HUES48 (cell line): ENCODE results near the gene MAML3.

Source experiments
- H3K27ac ChIP-seq: one replicate; pipeline ENCODE4 v1.7.0; 2013; ENCODE audit warnings: low read depth, low read length, inconsistent platforms
- H3K27me3 ChIP-seq: 2 replicates; pipeline ENCODE4 v1.6.1; 2013; ENCODE audit warnings: mild to moderate bottlenecking, low read length; ENCODE audit not compliant: control insufficient read depth, insufficient read depth
- H3K36me3 ChIP-seq: 2 replicates; pipeline ENCODE4 v1.6.1; 2013; ENCODE audit warnings: low read length; ENCODE audit not compliant: control insufficient read depth, insufficient read depth
- H3K4me1 ChIP-seq: 2 replicates; pipeline ENCODE4 v1.6.1; 2013; ENCODE audit warnings: mild to moderate bottlenecking, low read length; ENCODE audit not compliant: control insufficient read depth, insufficient read depth
- H3K4me3 ChIP-seq: 2 replicates; pipeline ENCODE4 v1.5.1; 2013; ENCODE audit warnings: mild to moderate bottlenecking, low read depth, low read length
- H3K9ac ChIP-seq: 2 replicates; pipeline ENCODE4 v1.6.1; 2013; ENCODE audit warnings: mild to moderate bottlenecking, low read depth, low read length, moderate library complexity
- H3K9me3 ChIP-seq: 2 replicates; pipeline ENCODE4 v1.6.1; 2013; ENCODE audit warnings: low read length; ENCODE audit not compliant: control insufficient read depth, insufficient read depth

MAML3 gene

DNA sequence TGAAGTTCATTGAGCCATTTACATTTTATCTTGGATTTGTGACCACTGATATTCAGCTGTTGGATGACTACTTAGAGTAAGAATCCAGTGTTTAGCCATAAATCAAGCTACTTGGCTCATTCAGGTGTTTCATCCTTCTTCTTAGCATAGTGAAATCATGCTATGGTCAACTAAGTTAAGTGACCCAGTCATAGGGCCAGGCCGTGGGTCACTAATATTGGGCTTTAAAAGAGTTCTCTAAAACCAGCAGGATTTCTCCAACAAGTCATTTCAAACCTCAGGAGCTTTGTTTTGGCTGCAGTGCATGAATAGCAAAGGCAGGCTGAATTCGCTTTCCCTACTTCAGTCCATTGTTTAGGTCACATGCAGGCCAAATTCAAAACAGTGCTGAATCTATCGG, 181.0 kb downstream of the MAML3 start:
- Histone ChIP-seq H3K27ac (no peak overlapping the region), H3K36me3 (no peaks in the 10 kb centered on the region), H3K9me3 (no peaks in the 10 kb centered on the region), H3K4me1 (peaks cover 3% of the 10 kb centered on the region; the same call in 1 of the 2 replicates), H3K27me3 (peaks cover 90% of the 10 kb centered on the region), H3K9ac (no peak overlapping the region), H3K4me3 (no peak overlapping the region)

DNA sequence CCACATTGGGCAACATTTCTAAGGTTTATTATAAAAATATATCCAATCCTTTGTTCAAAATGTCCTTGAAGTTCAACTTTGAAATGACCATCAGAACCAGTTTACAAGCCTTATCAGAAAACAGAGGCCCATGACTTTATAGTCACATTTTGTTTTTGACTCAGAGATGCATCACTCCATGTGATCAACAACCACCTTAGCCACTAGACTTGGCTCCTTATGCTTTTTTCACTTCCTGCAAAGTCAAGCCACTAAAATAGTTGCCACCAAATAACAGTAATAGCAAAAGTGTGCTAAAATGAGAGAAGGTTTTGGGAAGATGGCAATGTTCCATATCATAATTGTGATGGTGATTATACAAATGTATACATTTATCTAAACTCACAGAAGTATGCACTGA, 181.7 kb downstream of the MAML3 start:
- Histone ChIP-seq H3K27ac (no peak overlapping the region), H3K9ac (no peak overlapping the region), H3K27me3 (peaks cover 91% of the 10 kb centered on the region), H3K4me3 (no peak overlapping the region), H3K36me3 (no peaks in the 10 kb centered on the region), H3K9me3 (no peaks in the 10 kb centered on the region), H3K4me1 (peaks cover 3% of the 10 kb centered on the region; the same call in 1 of the 2 replicates)

DNA sequence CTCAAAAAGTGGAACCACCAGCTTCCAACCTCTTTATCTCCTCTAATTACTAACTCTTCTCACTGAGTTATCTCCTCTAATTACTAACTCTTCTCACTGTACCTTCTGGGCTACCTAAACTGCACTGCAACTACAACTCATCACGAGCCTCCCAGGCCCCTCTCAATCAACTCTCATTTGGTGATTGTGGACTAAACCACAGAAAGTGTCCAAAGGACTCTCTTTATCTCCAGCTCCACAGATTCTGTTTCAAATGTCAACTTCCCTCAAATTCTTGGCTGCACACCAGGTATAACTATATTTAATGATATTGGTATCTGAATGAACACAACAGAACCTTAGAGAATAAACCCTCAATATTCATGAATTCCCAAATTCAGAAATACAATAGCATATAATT, 182.9 kb downstream of the MAML3 start:
- H3K9ac ChIP-seq, result no peak overlapping the region
- no peak overlapping the region for H3K27ac ChIP-seq
- H3K4me3 ChIP-seq, result no peak overlapping the region
- peaks cover 80% of the 10 kb centered on the region for H3K27me3 ChIP-seq
- no peaks in the 10 kb centered on the region for H3K36me3 ChIP-seq
- no peaks in the 10 kb centered on the region for H3K9me3 ChIP-seq
- peaks cover 3% of the 10 kb centered on the region; the same call in 1 of the 2 replicates for H3K4me1 ChIP-seq

DNA sequence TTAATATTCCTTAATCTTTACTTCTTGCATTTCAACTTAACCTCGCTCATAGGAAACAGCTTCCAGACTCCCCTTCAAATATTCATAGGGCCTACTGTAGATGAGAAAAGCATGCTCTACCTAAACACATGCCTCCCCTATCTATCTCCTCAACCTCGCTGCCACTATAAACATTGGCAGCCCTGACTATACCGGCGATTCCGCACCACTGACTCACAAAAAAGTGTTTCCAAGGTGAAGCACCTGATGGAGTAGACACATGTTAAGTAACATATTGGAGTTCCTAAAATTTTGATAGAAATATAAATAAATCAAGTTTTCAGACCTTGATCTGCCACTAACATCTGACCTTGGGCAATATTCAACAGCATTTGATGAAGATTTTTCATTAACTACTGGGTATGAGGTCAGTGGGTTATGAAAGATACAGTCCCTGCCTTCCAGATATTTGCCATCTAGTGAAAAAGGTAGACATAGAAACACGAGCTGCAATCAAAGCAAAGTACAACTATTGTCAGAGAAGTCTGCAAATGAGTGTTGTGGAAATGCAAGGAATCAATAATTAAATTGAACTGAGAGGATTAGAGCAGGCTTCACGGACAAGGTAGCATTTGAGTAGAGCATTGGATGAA, 184.2 kb downstream of the MAML3 start:
- peaks cover 66% of the 10 kb centered on the region for H3K27me3 ChIP-seq
- no peak overlapping the region for H3K9ac ChIP-seq
- no peaks in the 10 kb centered on the region for H3K36me3 ChIP-seq
- no peaks in the 10 kb centered on the region for H3K9me3 ChIP-seq
- H3K4me1 ChIP-seq, result peaks cover 3% of the 10 kb centered on the region; the same call in 1 of the 2 replicates
- no peak overlapping the region for H3K27ac ChIP-seq
- no peak overlapping the region for H3K4me3 ChIP-seq

DNA sequence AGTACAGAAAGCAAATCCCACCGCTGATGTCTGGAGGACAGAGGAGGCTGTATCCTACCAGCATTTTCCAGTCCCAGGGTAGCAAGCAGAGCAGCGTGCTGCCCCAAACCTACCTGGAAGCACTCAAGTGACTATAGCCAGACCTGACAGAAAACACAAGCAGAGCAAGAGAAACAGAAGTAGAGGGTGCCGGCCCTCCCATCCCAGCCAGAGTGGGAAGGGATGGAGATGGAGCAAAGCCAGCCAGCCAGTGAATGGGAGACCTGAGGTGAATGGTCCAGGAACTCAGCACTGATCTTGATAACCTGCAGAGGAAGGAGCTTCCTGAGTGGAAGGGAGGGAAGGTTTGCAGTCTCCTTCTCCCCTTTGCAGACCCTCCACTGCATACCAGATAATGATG, 185.2 kb downstream of the MAML3 start:
- Histone ChIP-seq H3K9me3 (no peaks in the 10 kb centered on the region), H3K9ac (no peak overlapping the region), H3K4me3 (no peak overlapping the region), H3K4me1 (peaks cover 3% of the 10 kb centered on the region; the same call in 1 of the 2 replicates), H3K27me3 (peaks cover 58% of the 10 kb centered on the region), H3K36me3 (no peaks in the 10 kb centered on the region), H3K27ac (no peak overlapping the region)

- Histone ChIP-seq H3K9me3 (no peaks in the 10 kb centered on the region), H3K27ac (no peak overlapping the region), H3K4me1 (no peaks in the 10 kb centered on the region), H3K4me3 (no peak overlapping the region), H3K36me3 (no peaks in the 10 kb centered on the region), H3K27me3 (peaks cover 34% of the 10 kb centered on the region), H3K9ac (no peak overlapping the region)
Observed at GRCh38 chr4:139966383-139966782, 187.6 kb downstream of the MAML3 start.

DNA sequence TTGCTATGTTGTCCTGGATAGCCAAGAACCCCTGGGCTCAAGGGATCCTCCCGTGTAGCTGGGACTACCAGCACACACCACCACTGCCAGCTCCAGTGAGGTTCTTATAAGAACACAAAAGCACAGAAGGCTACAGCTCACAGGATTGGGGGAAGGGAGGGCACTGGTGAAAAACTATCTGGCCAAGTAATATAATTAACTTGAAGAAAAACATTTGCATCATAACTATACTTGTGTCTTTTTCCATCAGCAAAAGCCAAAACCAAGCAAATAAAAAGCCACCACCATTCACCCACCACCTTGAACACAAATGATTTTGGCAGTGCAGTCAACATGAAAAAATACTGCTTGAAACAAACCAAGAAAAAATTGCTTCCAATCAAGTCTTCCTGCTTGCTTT, 188.2 kb downstream of the MAML3 start:
- Histone ChIP-seq H3K27ac (no peak overlapping the region), H3K4me3 (no peak overlapping the region), H3K36me3 (no peaks in the 10 kb centered on the region), H3K4me1 (no peaks in the 10 kb centered on the region), H3K27me3 (peaks cover 28% of the 10 kb centered on the region), H3K9ac (no peak overlapping the region), H3K9me3 (no peaks in the 10 kb centered on the region)

GRCh38 chr4:139963708-139964107, 190.3 kb downstream of the MAML3 start:
- Histone ChIP-seq H3K4me1 (peaks cover 4% of the 10 kb centered on the region; the same call in 1 of the 2 replicates), H3K9ac (no peak overlapping the region)

GRCh38 chr4:139962130-139962684, 191.8 kb downstream of the MAML3 start:
- H3K27me3 ChIP-seq, result no peaks in the 10 kb centered on the region
- no peak overlapping the region for H3K27ac ChIP-seq
- no peak overlapping the region for H3K9ac ChIP-seq

More at GRCh38 chr4:139963708-139964107, 190.3 kb downstream of the MAML3 start:
- Histone ChIP-seq H3K27ac (no peak overlapping the region), H3K4me3 (no peak overlapping the region), H3K27me3 (peaks cover 7% of the 10 kb centered on the region), H3K36me3 (no peaks in the 10 kb centered on the region), H3K9me3 (no peaks in the 10 kb centered on the region)

DNA sequence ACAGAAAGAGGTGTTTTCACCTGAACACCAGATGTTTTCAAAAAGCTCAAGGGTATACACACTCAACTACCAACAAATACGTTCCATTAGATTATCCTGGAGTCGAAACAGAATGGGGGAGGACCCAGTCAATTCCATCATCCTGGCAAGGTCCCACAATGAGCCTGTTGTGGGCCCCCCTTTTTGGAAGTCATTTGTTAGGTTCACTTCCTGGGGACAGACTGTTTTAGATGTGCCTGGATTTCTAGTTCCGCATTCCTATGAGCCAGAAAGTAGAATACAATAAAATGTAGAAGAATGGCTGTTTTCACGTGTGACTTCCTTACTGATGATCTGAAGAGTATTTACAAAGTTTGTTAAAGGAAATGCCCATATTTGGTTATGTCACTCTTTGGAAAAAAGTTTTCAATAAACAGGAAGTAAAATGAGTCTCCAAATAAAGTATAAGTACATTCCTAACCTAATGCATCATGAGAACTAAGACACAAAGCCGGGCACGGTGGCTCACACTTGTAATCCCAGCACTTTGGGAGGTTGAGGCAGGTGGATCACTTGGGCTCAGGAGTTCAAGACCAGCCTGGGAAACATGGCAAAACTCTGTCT, 192.5 kb downstream of the MAML3 start:
- Histone ChIP-seq H3K4me3 (no peak overlapping the region), H3K9me3 (no peaks in the 10 kb centered on the region), H3K9ac (no peak overlapping the region), H3K27me3 (no peaks in the 10 kb centered on the region), H3K36me3 (no peaks in the 10 kb centered on the region), H3K27ac (no peak overlapping the region), H3K4me1 (peaks cover 7% of the 10 kb centered on the region; the same call in 1 of the 2 replicates)

More at GRCh38 chr4:139962130-139962684, 191.8 kb downstream of the MAML3 start:
- peaks cover 7% of the 10 kb centered on the region; the same call in 1 of the 2 replicates for H3K4me1 ChIP-seq
- H3K36me3 ChIP-seq, result no peaks in the 10 kb centered on the region
- no peaks in the 10 kb centered on the region for H3K9me3 ChIP-seq
- H3K4me3 ChIP-seq, result no peak overlapping the region

GRCh38 chr4:139959396-139959795, 194.6 kb downstream of the MAML3 start:
- Histone ChIP-seq H3K36me3 (no peaks in the 10 kb centered on the region), H3K27me3 (no peaks in the 10 kb centered on the region), H3K9ac (no peak overlapping the region), H3K4me3 (no peak overlapping the region), H3K27ac (no peak overlapping the region), H3K9me3 (no peaks in the 10 kb centered on the region), H3K4me1 (peaks cover 14% of the 10 kb centered on the region)
